WTC11 (cell line): Measurements from ENCODE around the gene SLC2A6. TPM values are rescaled to one million over a fixed set of nuclear protein-coding genes. Genes with fewer than 3 reads are reported as not detected.

Source experiments
- ATAC-seq: fragments of 200-7000 bp; cut with Tn5 transposase; 2 replicates; pipeline ENCODE4 v1.10.0; 2021; ENCODE audit warnings: mild to moderate bottlenecking, moderate library complexity
- CTCF ChIA-PET: fragments of 300-600 bp; sonication (Branson Sonifier 250); formaldehyde crosslinking; loops from one replicate; lab custom pipeline; 2021; ENCODE audit warnings: antibody characterized with exemption; lab: Charles Lee
- POLR2A ChIA-PET: fragments of 350-600 bp; sonication (Branson Sonifier 250); formaldehyde crosslinking; loops from one replicate; lab custom pipeline; 2021; ENCODE audit warnings: antibody characterized with exemption; lab: Charles Lee
- DNase-seq: peaks from one replicate; pipeline ENCODE4 v3.0.0; 2021; ENCODE audit warnings: low spot score
- H3K27ac Mint-ChIP-seq: 2 replicates; pipeline ENCODE4 v1.8.0; 2021; ENCODE audit warnings: mixed read lengths
- H3K27me3 Mint-ChIP-seq: 2 replicates; pipeline ENCODE4 v1.8.0; 2021; ENCODE audit warnings: low read depth, mild to moderate bottlenecking, moderate library complexity, mixed read lengths
- H3K36me3 Mint-ChIP-seq: 2 replicates; pipeline ENCODE4 v1.8.0; 2021; ENCODE audit warnings: mixed read lengths
- H3K4me1 Mint-ChIP-seq: 2 replicates; pipeline ENCODE4 v1.8.0; 2022; ENCODE audit warnings: mixed read lengths
- H3K4me3 Mint-ChIP-seq: 2 replicates; pipeline ENCODE4 v1.8.0; 2021; ENCODE audit warnings: mild to moderate bottlenecking, moderate library complexity, mixed read lengths
- H3K9me3 Mint-ChIP-seq: 2 replicates; pipeline ENCODE4 v1.8.0; 2021; ENCODE audit warnings: mixed read lengths
- FOXJ3 ChIP-seq: sonication (generic); formaldehyde crosslinking; IDR thresholded peaks from 2 replicates; pipeline ENCODE4 v1.9.0; 2021; ENCODE audit warnings: missing genetic modification reagents, mild to moderate bottlenecking, borderline replicate concordance
- NR1H2 ChIP-seq: sonication (generic); formaldehyde crosslinking; IDR thresholded peaks from 2 replicates; pipeline ENCODE4 v1.9.0; 2021; ENCODE audit warnings: mild to moderate bottlenecking, moderate library complexity, missing genetic modification reagents
- NR2C2 ChIP-seq: sonication (generic); formaldehyde crosslinking; IDR thresholded peaks from 2 replicates; pipeline ENCODE4 v1.8.0; 2022; ENCODE audit warnings: mild to moderate bottlenecking, missing genetic modification reagents
- PRDM15 ChIP-seq: sonication (generic); formaldehyde crosslinking; IDR thresholded peaks from 2 replicates; pipeline ENCODE4 v1.8.0; 2022; ENCODE audit warnings: missing genetic modification reagents
- PRRX2 ChIP-seq: fragments of 250-450 bp; sonication (Bioruptor Pico); IDR thresholded peaks from 2 replicates; pipeline ENCODE4 v1.8.0; 2021; ENCODE audit warnings: mild to moderate bottlenecking
- SP1 ChIP-seq: sonication (generic); formaldehyde crosslinking; conservative IDR thresholded peaks from 2 replicates; pipeline ENCODE4 v1.8.1; 2022; ENCODE audit warnings: missing genetic modification reagents
- TCF7 ChIP-seq: sonication (generic); formaldehyde crosslinking; IDR thresholded peaks from 2 replicates; pipeline ENCODE4 v1.8.0; 2022; ENCODE audit warnings: mild to moderate bottlenecking, low read depth, missing genetic modification reagents, moderate library complexity
- ZNF121 ChIP-seq: sonication (generic); formaldehyde crosslinking; IDR thresholded peaks from 2 replicates; pipeline ENCODE4 v1.8.0; 2023; ENCODE audit warnings: missing genetic modification reagents
- ZNF138 ChIP-seq: sonication (generic); formaldehyde crosslinking; conservative IDR thresholded peaks from 2 replicates; pipeline ENCODE4 v1.8.1; 2022; ENCODE audit warnings: mild to moderate bottlenecking, moderate library complexity, missing genetic modification reagents
- ZNF232 ChIP-seq: sonication (generic); formaldehyde crosslinking; IDR thresholded peaks from 2 replicates; pipeline ENCODE4 v1.8.0; 2022; ENCODE audit warnings: mild to moderate bottlenecking, missing genetic modification reagents
- ZNF263 ChIP-seq: sonication (generic); formaldehyde crosslinking; IDR thresholded peaks from 2 replicates; pipeline ENCODE4 v1.8.1; 2022; ENCODE audit warnings: low read depth, mild to moderate bottlenecking, moderate library complexity, missing genetic modification reagents
- ZNF396 ChIP-seq: fragments of 250-450 bp; sonication (Bioruptor Pico); IDR thresholded peaks from 2 replicates; pipeline ENCODE4 v1.8.0; 2021; ENCODE audit warnings: mild to moderate bottlenecking, moderate library complexity, borderline replicate concordance
- ZNF532 ChIP-seq: fragments of 250-450 bp; sonication (Bioruptor Pico); IDR thresholded peaks from 2 replicates; pipeline ENCODE4 v1.9.0; 2021; ENCODE audit warnings: mild to moderate bottlenecking, borderline replicate concordance
- ZSCAN18 ChIP-seq: fragments of 250-450 bp; sonication (Bioruptor Pico); IDR thresholded peaks from 2 replicates; pipeline ENCODE4 v2.1.2; 2022; ENCODE audit warnings: mild to moderate bottlenecking, moderate library complexity
- total RNA-seq: library from RNA; stranded (reverse); gene quantifications from 3 replicates; pipeline ENCODE4 v1.2.3, GENCODE V29; 2021
- TF ChIP-seq, protein P1 (sequence below): fragments of 200-600 bp; IDR thresholded peaks from 2 replicates; pipeline ENCODE4 v1.8.0; 2022; ENCODE audit warnings: antibody characterized with exemption
- TF ChIP-seq, protein P2 (sequence below): fragments of 250-450 bp; sonication (Bioruptor Pico); IDR thresholded peaks from 2 replicates; pipeline ENCODE4 v1.9.0; 2021; ENCODE audit warnings: moderate library complexity, mild to moderate bottlenecking, inconsistent platforms, borderline replicate concordance
- TF ChIP-seq, protein P3 (sequence below): sonication (generic); formaldehyde crosslinking; IDR thresholded peaks from 2 replicates; pipeline ENCODE4 v1.8.1; 2022; ENCODE audit warnings: mild to moderate bottlenecking, missing genetic modification reagents, moderate library complexity, borderline replicate concordance
- TF ChIP-seq, protein P4 (sequence below): sonication (generic); formaldehyde crosslinking; IDR thresholded peaks from 2 replicates; pipeline ENCODE4 v1.8.0; 2022; ENCODE audit warnings: mild to moderate bottlenecking, missing genetic modification reagents

Gene SLC2A6
- total RNA-seq, 1 experiment from 2014 or later, result 16.6 TPM

GRCh38 chr9:133490865-133491655, 12.2 kb upstream of the SLC2A6 start:
- ChIA-PET POLR2A (interaction anchor here (1.0 kb wide), 1 partner anchor 11 kb away, joined by 3 read pairs; no protein-coding TSS in a partner anchor), CTCF (interaction anchor here (0.9 kb wide), 1 partner anchor 247 kb away, joined by 4 read pairs; the partner anchor contains the start of gene SARDH)
- ATAC-seq (no peak), DNase-seq (no peak)
- no peak for TF ChIP-seq NR1H2 (CRISPR knock-in tag)
- TF ChIP-seq, protein P1, sequence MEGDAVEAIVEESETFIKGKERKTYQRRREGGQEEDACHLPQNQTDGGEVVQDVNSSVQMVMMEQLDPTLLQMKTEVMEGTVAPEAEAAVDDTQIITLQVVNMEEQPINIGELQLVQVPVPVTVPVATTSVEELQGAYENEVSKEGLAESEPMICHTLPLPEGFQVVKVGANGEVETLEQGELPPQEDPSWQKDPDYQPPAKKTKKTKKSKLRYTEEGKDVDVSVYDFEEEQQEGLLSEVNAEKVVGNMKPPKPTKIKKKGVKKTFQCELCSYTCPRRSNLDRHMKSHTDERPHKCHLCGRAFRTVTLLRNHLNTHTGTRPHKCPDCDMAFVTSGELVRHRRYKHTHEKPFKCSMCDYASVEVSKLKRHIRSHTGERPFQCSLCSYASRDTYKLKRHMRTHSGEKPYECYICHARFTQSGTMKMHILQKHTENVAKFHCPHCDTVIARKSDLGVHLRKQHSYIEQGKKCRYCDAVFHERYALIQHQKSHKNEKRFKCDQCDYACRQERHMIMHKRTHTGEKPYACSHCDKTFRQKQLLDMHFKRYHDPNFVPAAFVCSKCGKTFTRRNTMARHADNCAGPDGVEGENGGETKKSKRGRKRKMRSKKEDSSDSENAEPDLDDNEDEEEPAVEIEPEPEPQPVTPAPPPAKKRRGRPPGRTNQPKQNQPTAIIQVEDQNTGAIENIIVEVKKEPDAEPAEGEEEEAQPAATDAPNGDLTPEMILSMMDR, result no peak
- no peak for TF ChIP-seq ZNF232 (CRISPR knock-in tag)
- TF ChIP-seq FOXJ3 (CRISPR knock-in tag), result no peak
- peak; percentile 64; the same call in 1 of the 2 replicates for TF ChIP-seq ZNF263 (CRISPR knock-in tag)
- TF ChIP-seq ZSCAN18, result no peak
- TF ChIP-seq ZNF138 (CRISPR knock-in tag), result no peak
- no peak for TF ChIP-seq NR2C2
- H3K4me1 Mint-ChIP-seq, result no peaks in the 10 kb centered on the region
- H3K9me3 Mint-ChIP-seq, result no peaks in the 10 kb centered on the region
- H3K36me3 Mint-ChIP-seq, result no peaks in the 10 kb centered on the region
- H3K4me3 Mint-ChIP-seq, result no peak overlapping the region
- H3K27ac Mint-ChIP-seq, result no peak overlapping the region
- H3K27me3 Mint-ChIP-seq, result no peaks in the 10 kb centered on the region

GRCh38 chr9:133490201-133490681, 11.3 kb upstream of the SLC2A6 start:
- H3K36me3 Mint-ChIP-seq, result no peaks in the 10 kb centered on the region
- no peaks in the 10 kb centered on the region for H3K9me3 Mint-ChIP-seq
- ChIA-PET CTCF (no interaction called here), POLR2A (no interaction called here)
- no peaks in the 10 kb centered on the region for H3K4me1 Mint-ChIP-seq
- no peak overlapping the region for H3K4me3 Mint-ChIP-seq
- H3K27ac Mint-ChIP-seq, result no peak overlapping the region
- ATAC-seq, result no peak
- no peak for DNase-seq
- no peaks in the 10 kb centered on the region for H3K27me3 Mint-ChIP-seq
- TF ChIP-seq TCF7 (CRISPR knock-in tag) (no peak), ZNF396 (CRISPR knock-in tag) (no peak), PRRX2 (CRISPR knock-in tag) (no peak), SP1 (CRISPR knock-in tag) (no peak), PRDM15 (CRISPR knock-in tag) (no peak), ZNF532 (CRISPR knock-in tag) (no peak), ZNF121 (CRISPR knock-in tag) (no peak)
- TF ChIP-seq, protein P2, sequence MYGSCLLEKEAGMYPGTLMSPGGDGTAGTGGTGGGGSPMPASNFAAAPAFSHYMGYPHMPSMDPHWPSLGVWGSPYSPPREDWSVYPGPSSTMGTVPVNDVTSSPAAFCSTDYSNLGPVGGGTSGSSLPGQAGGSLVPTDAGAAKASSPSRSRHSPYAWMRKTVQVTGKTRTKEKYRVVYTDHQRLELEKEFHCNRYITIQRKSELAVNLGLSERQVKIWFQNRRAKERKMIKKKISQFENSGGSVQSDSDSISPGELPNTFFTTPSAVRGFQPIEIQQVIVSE (CRISPR knock-in tag), result no peak
- TF ChIP-seq, protein P3, sequence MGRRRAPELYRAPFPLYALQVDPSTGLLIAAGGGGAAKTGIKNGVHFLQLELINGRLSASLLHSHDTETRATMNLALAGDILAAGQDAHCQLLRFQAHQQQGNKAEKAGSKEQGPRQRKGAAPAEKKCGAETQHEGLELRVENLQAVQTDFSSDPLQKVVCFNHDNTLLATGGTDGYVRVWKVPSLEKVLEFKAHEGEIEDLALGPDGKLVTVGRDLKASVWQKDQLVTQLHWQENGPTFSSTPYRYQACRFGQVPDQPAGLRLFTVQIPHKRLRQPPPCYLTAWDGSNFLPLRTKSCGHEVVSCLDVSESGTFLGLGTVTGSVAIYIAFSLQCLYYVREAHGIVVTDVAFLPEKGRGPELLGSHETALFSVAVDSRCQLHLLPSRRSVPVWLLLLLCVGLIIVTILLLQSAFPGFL, result no peak
- TF ChIP-seq, protein P4, sequence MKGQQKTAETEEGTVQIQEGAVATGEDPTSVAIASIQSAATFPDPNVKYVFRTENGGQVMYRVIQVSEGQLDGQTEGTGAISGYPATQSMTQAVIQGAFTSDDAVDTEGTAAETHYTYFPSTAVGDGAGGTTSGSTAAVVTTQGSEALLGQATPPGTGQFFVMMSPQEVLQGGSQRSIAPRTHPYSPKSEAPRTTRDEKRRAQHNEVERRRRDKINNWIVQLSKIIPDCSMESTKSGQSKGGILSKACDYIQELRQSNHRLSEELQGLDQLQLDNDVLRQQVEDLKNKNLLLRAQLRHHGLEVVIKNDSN (CRISPR knock-in tag), result no peak
